ENCODE measurements around the gene MIEN1.
"Not testable (repeated sequence)": the region's sequence is repeated elsewhere in the genome, so short reads cannot be mapped to it uniquely, and the experiment has no call there.

The MIEN1 gene

DNA sequence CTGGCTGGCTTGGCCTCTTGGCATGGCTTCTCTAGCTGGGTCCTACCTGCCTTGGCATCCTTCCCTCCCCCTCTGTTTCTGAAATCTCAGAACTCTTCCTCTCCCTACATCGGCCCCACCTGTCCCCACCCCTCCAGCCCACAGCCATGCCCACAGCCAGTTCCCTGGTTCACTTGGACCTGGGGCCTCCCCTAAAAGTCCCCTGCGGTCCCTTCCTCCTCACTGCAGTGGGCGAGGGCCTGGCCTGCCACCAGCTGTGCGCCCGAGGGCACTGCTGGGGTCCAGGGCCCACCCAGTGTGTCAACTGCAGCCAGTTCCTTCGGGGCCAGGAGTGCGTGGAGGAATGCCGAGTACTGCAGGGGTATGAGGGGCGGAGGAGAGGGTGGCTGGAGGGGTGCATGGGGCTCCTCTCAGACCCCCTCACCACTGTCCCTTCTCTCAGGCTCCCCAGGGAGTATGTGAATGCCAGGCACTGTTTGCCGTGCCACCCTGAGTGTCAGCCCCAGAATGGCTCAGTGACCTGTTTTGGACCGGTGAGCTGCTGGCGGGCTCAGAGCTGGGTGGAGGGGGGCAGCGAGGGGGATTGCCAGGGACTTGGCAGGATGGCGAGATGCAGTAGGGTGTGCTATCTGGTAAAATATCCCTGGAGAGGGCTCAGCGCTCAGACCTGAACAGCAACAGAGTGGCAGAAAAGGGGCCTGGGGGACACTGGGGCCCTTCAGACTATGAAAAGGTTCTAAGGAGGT is 14.1 kb downstream of the MIEN1 start:
- DNase-seq (ENCODE audit: low read depth) = no peak

DNA sequence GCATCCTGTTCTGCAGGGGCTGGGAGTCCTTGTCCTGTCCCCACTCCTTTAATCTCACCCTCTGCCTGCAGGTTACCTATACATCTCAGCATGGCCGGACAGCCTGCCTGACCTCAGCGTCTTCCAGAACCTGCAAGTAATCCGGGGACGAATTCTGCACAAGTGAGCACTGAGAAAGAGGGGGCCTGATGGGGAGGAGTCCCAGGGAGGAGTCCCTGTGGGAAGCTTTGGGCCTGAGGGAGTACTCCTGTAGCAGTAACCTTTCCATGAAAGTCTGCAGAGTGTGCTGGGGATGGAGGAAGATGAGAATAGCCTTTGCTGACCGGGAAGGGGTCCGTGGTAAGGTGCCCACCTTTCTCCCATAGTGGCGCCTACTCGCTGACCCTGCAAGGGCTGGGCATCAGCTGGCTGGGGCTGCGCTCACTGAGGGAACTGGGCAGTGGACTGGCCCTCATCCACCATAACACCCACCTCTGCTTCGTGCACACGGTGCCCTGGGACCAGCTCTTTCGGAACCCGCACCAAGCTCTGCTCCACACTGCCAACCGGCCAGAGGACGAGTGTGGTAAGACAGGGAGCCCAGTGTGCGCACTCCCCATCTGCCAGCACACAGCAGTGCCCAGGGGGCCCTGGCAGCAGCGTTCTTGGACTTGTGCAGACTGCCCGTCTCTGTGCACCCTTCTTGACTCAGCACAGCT is 14.8 kb downstream of the MIEN1 start:
- DNase-seq (ENCODE audit: low read depth) = no peak

DNA sequence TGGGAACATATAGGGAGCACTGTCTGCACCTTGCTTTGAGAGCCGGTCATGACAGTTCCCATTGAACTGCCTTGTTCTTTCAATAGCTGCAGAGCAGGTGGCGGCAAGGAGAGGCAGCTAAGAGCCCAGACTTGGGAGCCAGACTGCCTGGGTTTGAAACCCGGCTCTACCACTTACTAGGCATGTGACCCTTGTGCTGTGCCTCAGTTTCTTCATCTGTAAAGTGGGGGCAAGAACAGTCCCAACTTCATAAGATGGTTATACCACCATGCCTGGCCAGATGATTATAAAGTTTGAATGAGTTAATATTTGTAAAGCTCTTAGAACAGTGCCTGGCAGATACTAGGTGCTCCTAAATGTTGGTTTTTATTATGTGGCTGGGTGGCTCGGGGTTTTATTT is 16.1 kb downstream of the MIEN1 start:
- no peak for DNase-seq (ENCODE audit: low read depth)

DNA sequence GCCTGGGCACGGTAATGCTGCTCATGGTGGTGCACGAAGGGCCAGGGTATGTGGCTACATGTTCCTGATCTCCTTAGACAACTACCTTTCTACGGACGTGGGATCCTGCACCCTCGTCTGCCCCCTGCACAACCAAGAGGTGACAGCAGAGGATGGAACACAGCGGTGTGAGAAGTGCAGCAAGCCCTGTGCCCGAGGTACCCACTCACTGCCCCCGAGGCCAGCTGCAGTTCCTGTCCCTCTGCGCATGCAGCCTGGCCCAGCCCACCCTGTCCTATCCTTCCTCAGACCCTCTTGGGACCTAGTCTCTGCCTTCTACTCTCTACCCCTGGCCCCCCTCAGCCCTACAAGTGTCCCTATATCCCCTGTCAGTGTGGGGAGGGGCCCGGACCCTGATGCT is 18.5 kb downstream of the MIEN1 start:
- no peak for DNase-seq (ENCODE audit: low read depth)

DNA sequence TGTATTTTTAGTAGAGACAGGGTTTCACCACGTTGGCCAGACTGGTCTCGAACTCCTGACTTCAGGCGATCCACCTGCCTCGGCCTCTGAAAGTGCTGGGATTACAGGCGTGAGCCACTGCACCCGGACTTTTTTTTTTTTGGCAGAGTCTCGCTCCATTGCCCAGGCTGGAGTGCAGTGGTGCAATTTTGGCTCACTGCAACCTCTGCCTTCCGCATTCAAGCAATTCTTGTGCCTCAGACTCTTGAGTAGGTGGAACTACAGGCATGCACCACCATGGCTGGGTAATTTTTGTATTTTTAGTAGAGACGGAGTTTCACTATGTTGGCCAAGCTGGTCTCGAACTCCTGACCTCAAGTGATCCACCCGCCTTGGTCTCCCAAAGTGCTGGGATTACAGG is 19.3 kb downstream of the MIEN1 start:
- DNase-seq (ENCODE audit: low read depth) = not testable (repeated sequence)

DNA sequence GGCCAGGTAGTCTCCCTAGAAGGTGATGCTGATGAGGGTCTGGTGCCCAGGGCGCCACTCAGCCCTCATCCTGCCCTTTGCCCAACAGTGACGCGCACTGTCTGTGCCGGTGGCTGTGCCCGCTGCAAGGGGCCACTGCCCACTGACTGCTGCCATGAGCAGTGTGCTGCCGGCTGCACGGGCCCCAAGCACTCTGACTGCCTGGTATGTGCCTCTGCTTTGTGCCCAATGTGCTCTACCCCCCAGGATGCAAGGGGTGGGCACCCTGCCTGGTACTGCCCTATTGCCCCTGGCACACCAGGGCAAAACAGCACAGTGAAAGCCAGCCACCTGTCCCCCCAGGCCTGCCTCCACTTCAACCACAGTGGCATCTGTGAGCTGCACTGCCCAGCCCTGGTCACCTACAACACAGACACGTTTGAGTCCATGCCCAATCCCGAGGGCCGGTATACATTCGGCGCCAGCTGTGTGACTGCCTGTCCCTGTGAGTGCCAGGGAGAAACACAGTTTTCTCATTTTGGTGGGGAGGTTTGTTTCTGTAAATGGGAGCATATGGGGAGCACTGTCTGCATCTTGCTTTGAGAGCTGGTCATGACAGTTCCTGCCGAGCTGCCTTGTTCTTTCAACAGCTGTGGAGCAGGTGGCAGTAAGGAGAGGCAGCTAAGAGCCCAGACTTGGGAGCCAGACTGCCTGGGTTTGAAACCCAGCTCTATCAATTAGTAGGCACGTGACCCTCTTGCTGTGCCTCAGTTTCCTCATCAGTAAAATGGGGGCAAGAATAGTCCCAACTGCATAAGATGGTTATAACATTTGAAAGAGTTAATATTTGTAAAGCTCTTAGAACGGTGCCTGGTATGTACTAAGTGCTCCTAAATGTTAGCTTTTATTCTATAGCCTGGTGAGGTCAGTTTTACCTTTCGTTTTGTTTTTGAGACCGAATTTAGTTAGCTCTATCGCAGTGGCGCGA is 20.1 kb downstream of the MIEN1 start:
- no peak for DNase-seq (ENCODE audit: low read depth)

DNA sequence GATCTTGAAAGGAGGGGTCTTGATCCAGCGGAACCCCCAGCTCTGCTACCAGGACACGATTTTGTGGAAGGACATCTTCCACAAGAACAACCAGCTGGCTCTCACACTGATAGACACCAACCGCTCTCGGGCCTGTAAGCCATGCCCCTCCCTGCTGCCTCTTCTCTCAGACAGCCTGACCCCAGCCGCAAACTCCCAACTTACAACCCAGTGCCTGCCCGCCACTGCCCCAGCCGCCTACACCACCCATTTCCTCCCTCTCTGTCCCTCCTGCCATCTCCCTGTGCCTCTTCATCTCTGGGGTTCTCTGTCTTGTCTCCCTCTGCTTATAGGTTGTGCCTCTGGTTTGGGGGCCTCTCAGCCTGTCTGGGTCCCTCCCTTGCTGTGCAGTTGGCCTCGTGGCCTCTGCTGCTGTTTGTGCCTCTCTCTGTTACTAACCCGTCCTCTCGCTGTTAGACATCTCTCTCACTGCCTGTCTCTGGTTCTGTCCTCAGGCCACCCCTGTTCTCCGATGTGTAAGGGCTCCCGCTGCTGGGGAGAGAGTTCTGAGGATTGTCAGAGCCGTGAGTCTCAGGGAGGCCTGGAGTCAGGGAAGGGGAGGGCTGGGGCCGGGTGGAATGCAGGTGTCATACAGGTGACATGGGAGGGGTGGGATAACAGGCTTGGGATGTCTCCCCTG is 20.9 kb downstream of the MIEN1 start:
- DNase-seq (ENCODE audit: low read depth) = no peak

DNA sequence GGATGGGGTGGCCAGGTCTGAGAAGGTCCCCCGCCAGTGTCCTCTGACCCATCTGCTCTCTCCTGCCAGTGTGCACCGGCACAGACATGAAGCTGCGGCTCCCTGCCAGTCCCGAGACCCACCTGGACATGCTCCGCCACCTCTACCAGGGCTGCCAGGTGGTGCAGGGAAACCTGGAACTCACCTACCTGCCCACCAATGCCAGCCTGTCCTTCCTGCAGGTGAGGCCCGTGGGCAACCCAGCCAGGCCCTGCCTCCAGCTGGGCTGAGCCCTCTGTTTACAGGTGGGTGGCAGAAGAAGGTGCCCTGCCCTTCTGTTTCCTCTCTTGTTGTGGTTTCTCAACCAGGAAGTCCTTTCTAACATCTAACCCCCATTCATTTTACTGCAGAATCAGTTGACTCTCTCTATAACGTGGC is 23.4 kb downstream of the MIEN1 start:
- no peak for DNase-seq (ENCODE audit: low read depth)

DNA sequence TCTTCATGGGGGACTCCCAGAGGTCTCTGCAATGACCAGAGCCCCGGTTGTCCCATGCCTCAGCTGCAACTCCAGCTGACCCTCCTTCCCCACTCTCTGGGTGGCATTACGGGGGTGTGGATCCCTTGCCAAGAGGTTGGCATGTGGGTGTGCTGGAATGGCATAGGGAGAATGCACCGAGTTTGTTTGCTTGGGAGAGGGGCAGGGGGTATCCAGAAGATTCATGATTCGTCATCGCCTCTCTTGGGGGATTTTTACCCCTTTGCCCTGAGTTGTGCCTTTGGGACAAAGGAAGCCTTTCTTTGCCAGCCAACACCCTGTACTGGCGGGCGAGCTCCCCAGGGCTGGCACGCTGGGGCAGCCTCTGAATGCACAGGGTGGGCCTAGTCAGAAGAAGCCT is 23.9 kb downstream of the MIEN1 start:
- no peak for DNase-seq (ENCODE audit: low read depth)

DNA sequence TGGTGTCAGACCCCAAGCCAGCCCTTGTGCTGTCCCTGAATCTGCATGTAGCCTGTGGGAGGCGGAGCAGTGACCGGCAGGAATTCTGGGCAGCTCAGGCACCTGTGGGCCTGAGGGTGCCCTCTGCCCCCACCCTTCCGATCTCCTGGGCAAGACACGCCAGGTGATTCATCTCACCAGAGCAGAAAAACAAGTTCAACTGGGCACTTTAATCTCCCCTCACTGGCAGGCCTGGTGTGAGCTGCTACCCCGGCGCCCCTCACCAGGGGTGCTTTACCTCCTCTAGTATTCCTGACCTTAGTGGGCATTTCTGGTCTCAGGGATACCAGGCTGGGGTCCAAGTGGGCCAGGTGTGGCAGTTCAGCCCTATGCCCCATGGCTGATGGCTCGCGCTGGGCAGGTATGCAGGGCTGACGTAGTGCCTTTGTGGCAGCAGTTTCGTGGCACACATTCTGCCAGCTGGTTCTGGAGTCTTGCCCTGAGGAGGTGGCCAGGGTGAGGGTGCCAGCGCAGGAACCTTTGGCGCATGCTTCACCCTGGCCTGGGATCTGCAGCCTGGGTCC is 24.5 kb downstream of the MIEN1 start:
- DNase-seq (ENCODE audit: low read depth) = no peak

DNA sequence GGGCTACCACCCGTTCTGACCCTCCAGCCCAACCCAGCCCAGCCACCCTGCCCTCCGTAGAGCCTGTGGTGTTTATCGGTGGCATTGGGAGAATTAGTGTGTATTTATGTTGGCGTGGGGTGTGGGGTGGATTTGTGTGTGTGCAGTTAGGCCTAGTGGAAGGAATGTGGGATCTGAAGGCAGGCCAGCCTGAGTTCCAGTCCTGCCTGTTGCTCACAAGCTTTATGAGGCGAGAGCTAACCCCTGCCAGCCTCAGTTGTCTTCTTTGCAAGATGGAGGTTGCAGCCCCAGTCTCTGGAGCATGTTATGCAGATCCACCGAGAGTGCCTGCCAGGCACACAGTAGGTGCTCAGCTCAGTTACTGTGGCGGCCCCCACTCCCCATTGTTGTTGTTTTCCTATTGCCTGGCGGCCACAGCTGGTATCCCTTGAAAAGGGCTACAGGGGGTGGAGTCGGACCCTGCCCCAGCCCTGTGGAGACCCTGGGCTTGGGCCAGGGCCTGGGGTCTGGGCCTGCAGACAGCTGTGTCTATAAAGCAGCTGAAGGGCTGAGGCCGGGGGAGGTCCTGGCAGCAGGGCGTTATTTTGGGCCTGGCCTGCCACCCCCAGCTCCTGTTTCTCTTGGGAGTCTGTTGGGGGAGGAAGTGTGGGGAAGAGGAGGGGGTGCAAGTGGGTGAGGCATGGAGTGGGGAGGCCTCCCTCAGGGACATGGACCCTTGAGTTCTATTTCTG is 25.3 kb downstream of the MIEN1 start:
- DNase-seq (ENCODE audit: low read depth) = no peak

DNA sequence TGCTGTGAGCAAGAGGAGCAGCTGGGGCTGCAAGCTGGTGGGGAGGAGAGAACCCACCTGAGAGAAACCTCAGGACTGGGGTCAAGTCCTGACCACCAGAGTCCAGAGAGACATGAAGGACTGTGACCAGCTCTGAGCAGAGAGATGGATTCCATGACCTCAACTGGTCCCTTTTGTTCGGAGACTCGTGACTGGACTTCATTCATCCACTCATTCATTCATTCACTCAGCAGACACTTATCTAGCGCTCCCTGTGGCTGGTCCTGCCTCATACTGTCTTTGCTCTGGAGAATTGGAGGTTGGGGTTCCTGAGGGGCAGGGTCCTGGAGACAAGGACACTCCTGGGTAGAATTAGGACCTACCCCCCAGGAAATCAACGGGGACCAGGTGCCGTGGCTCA is 26.4 kb downstream of the MIEN1 start:
- DNase-seq (ENCODE audit: low read depth) = no peak

DNA sequence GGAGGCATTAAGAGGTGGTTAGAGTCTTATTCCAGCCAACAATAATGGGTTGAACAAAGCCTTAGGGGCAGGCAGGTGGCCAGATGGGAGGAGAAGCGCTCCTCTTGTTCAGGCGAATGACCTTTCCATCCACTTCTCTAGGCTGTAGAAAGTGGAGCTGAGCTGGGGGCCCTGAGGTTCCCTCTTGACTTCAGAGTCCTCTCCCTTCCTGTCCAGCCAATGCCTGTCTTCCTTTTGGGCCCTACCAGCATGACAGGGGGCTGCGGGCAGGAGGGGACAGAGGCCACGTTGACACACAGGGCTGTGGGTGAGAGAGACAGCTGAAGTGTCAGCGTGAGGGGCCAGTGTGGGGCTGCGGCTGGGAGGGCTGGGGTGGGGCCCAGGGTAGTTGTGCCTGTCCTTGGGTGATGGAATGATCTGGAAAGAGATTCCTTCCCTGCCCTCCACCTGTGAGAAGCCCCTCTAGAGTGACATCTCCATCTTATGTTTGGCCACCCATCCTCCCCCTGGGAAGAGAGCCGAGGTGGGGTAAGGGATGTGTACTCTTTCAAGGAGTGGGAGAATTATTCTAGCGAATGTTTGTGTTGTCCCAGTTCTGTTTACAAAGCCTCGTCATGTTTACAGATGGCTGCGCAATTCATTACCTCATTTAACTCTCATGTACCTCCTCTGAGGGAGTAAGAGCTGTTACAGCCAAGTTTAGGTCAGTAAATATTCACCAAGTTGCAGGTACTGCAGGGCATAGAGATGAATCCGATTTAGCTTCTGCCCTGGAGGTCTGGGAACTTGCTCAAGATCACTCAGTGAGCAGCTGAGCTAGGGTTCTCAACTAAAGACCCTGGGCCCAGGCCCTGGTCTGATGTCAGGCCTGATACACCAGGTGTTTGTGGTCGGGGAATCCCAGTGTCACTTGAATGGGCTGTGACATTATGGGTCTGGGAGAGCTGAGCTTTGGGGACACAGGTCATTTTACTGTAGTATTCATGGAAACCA is 27.1 kb downstream of the MIEN1 start:
- no peak for DNase-seq (ENCODE audit: low read depth)

DNA sequence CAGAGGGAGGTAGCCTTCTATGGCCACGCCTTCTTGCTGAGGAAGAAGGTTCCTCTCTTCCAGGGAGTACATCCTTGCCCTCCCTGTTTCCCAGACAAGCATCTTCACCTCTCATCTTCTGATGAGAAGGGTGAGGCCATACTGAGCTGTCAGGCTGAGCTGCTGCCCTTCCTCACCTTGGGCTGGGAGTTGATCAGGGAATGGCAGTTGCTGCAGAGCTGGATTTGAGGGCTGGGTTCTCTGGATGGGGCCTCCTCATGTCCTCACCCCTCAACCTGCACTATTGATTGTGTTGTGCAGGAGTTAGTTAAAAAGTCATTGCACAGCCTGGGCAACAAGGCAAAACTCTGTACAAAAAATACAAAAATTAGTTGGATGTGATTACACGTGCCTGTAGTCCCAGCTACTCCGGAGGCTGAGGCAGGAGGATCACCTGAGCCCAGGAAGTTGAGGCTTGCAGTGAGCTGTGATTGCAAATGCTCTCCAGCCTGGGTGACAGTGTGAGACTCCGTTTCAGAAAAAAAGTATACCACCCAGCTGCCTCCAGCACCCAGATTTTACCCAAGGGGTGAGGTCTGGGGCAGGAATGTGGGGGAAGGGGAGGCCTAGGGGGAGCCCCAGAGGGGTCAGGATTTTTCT is 28.4 kb downstream of the MIEN1 start:
- DNase-seq (ENCODE audit: low read depth) = no peak

DNA sequence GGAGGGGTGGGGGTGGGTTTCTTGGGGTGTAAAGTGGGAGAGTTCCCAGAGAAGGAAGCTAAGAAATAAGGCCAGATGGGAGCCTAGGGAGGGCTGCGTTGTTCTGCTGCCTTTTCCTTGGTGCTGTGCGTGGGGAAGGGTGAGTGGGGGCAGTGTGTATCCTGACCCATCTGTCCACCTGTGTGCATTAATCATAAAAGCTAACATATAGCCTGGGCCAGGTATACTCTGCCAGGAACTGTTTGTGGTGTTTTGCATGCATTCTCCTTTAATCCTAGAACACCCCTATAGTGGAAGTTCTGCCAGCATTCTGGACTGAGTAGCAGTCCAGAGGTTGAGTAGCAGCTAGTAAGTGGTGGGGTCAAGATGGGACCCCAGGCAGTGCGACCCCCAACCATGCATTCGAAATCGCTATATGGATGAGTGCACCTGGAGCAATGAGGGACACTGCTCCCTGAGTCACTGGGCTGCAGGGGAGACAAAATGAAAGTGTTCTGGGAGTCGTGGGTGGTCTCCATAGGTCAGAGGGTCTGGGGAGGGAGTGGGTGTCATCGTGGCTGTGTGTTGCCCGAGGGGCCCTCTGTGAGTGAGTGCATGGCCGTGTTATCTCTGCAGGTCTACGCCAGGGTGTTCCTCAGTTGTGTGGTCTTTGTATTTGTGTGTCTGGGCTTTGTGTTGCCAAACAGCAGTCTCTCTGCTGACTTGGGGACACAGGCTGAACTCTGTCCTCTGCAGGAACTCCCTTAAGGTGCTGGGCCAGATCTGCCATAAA is 29.1 kb downstream of the MIEN1 start:
- no peak for DNase-seq (ENCODE audit: low read depth)

DNA sequence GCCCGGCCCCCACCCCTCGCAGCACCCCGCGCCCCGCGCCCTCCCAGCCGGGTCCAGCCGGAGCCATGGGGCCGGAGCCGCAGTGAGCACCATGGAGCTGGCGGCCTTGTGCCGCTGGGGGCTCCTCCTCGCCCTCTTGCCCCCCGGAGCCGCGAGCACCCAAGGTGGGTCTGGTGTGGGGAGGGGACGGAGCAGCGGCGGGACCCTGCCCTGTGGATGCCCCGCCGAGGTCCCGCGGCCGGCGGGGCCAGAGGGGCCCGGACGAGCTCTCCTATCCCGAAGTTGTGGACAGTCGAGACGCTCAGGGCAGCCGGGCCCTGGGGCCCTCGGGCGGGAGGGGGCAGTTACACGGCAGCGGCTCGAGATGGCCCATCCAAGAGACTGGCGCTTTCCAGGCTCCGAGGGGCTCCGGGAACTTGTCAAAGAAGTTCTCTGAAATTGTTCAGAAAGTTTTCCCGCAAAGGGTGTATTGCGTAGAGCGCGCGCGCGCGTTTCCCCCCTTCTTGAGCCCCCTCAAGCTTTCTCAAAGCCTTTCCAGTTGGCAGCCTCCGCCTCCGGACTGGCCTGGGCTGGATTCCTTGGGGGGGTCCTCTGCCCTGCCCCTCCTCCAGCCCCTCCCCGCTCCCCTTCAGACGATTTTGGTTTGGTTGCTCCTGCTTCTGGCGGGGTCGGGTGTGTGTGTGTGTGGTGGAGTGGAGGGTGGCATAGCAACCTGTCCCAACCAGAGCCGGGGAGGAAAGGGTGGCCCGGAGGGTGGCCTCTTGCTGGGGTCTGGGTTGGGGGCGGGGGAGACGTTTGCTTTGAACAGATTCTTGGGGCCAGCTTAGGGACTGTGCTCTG is 30.0 kb downstream of the MIEN1 start:
- DNase-seq (ENCODE audit: low read depth) = no peak

DNA sequence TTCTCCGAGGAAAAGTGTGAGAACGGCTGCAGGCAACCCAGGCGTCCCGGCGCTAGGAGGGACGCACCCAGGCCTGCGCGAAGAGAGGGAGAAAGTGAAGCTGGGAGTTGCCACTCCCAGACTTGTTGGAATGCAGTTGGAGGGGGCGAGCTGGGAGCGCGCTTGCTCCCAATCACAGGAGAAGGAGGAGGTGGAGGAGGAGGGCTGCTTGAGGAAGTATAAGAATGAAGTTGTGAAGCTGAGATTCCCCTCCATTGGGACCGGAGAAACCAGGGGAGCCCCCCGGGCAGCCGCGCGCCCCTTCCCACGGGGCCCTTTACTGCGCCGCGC is 30.5 kb downstream of the MIEN1 start, which contains the start of gene ERBB2:
ERBB2 (plus strand) TSS at position 247 of the 330 bp plus-strand sequence. CDS start 175 bp downstream, outside the sequence.
- no peak for DNase-seq (ENCODE audit: low read depth)

Measured in activated T-helper 1 cell treated with Interleukin-2 at 50 U/mL for 16 hours (primary cell).